ENCODE data around the gene IMP4. TPM values are rescaled to one million over a fixed set of nuclear protein-coding genes. Genes with fewer than 3 reads are reported as not detected.
A peak's percentile ranks its signal among the peaks of the same experiment; 100 is the strongest.

The IMP4 gene
- total and polyA plus RNA-seq, 2 of the 13 experiments (the other 11 are each of a cell fraction or from before 2014, with no cell fraction given): 142 to 158 TPM

GRCh38 chr2:130355578-130356431 is 13.1 kb downstream of the IMP4 start, which contains the start of gene PTPN18 (continued):
- no peak for TF ChIP-seq PRDM10 (CRISPR knock-in tag; IDR thresholded peaks at IDR 0.05; ENCODE audit: low read depth)
- TF ChIP-seq HNRNPUL1 (IDR thresholded peaks at IDR 0.05; ENCODE audit: low read depth, low read length): peak; percentile 56; the same call in 1 of the 2 replicates
- TF ChIP-seq AGO2 (optimal IDR thresholded peaks at IDR 0.05; ENCODE audit: low read depth, low read length): peak; percentile 81
- no peak for TF ChIP-seq MEIS1 (CRISPR knock-in tag; IDR thresholded peaks at IDR 0.05; ENCODE audit: borderline replicate concordance)
- 0 out of 2 replicates have a peak, but pooled peaks have one; percentile 67 for TF ChIP-seq AHR (CRISPR knock-in tag; IDR thresholded peaks at IDR 0.05)
- TF ChIP-seq ZNF770 (CRISPR knock-in tag; IDR thresholded peaks at IDR 0.05): peak; percentile 18; the same call in 1 of the 2 replicates
- TF ChIP-seq ZHX1 (CRISPR knock-in tag; IDR thresholded peaks at IDR 0.05; ENCODE audit: low read depth): peak; percentile 28; the same call in 1 of the 2 replicates
- TF ChIP-seq, protein P1, sequence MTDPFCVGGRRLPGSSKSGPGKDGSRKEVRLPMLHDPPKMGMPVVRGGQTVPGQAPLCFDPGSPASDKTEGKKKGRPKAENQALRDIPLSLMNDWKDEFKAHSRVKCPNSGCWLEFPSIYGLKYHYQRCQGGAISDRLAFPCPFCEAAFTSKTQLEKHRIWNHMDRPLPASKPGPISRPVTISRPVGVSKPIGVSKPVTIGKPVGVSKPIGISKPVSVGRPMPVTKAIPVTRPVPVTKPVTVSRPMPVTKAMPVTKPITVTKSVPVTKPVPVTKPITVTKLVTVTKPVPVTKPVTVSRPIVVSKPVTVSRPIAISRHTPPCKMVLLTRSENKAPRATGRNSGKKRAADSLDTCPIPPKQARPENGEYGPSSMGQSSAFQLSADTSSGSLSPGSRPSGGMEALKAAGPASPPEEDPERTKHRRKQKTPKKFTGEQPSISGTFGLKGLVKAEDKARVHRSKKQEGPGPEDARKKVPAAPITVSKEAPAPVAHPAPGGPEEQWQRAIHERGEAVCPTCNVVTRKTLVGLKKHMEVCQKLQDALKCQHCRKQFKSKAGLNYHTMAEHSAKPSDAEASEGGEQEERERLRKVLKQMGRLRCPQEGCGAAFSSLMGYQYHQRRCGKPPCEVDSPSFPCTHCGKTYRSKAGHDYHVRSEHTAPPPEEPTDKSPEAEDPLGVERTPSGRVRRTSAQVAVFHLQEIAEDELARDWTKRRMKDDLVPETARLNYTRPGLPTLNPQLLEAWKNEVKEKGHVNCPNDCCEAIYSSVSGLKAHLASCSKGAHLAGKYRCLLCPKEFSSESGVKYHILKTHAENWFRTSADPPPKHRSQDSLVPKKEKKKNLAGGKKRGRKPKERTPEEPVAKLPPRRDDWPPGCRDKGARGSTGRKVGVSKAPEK (CRISPR knock-in tag; IDR thresholded peaks at IDR 0.05; ENCODE audit: borderline replicate concordance): no peak
- TF ChIP-seq XRCC5 (optimal IDR thresholded peaks at IDR 0.05; ENCODE audit: low read length): peak; percentile 62
- peak; percentile 86; the same call in 1 of the 2 replicates for TF ChIP-seq SIN3A (IDR thresholded peaks at IDR 0.05; ENCODE audit: borderline replicate concordance, low read depth, low read length)
- TF ChIP-seq ZNF740 (CRISPR knock-in tag; IDR thresholded peaks at IDR 0.05): peak; percentile 96
- no peak; the same call in 1 of the 2 replicates for TF ChIP-seq NR2C2 (CRISPR knock-in tag; IDR thresholded peaks at IDR 0.05; ENCODE audit: borderline replicate concordance)
